Posterior vena cava (tissue), 2 donors: ENCODE results near the gene SECISBP2L. TPM values are rescaled to one million over a fixed set of nuclear protein-coding genes. Genes with fewer than 3 reads are reported as not detected.
"Not testable (repeated sequence)": the region's sequence is repeated elsewhere in the genome, so short reads cannot be mapped to it uniquely, and the experiment has no call there.

Experiments used
- DNase-seq: peaks from one replicate; pipeline ENCODE4 v3.0.0-alpha.2; 2020; ENCODE audit warnings: low spot score
- intact Hi-C, 2 donors: fragments of 100-400 bp; cut with DNase I; formaldehyde crosslinking; loops; one replicate each; pipeline versions ENCODE4 v1.14.1 to v1.14.2; 2022 to 2023
- long read RNA-seq, 2 donors: library from polyadenylated mRNA; unstranded; transcript quantifications; one replicate each; pipeline ENCODE4 v2.0.0, GENCODE V29; 2020 to 2021
- total RNA-seq, 2 donors: library from RNA; stranded (reverse); fragmentation: NEBNext Ultra II Directional; extraction: Animal tissue kit (Norgen Biotek cat#: 25700); gene quantifications; one replicate each; pipeline ENCODE4 v1.2.1, GENCODE V29; 2021
- donor health status: DM: yes; HTN: yes; CAD: no.
- donor health status: DM: yes; HTN: yes; CAD: no.

The SECISBP2L gene
- 10 to 100 TPM; 51.9 to 58.4 TPM for total RNA-seq
- long read RNA-seq, donor 1, partial matches to known transcripts = 3 of 5 reads
- long read RNA-seq, donor 1, other reads (novel, unspliced or antisense) = 2 of 5 reads
- long read RNA-seq, donor 2, partial matches to known transcripts = 50 of 55 reads
- long read RNA-seq, donor 2, other reads (novel, unspliced or antisense) = 5 of 55 reads

GRCh38 chr15:49046220-49047102, at the start of gene SECISBP2L:
Gene SECISBP2L (minus strand): TSS chr15:49046446. CDS start chr15:49046299, 147 bp downstream.
- DNase-seq = peak; percentile 98
- intact Hi-C loops = no loop called here

DNA sequence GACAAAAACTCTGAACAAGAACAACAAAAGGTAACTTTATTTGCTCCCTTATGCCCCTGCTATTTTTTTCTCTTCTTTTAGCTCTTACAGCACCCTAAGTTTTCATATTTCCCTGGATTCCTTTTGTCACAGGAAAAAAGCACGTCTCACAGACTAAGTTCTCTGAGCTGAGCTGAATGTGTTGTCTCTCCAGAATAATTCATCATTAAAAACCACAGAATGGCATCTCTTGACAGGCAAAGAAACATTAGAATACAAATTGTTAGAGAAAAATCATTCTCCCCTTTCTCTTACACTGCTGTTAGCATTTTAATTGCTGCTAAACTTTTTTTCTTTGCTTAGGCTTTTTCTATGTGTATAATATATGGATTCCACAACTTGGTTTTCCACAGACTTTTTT, 48.7 kb upstream of the SECISBP2L start:
- no peak for DNase-seq
- intact Hi-C loops = no loop called here

- DNase-seq = no peak
- intact Hi-C loops = no loop called here
Measured at GRCh38 chr15:49093252-49094105, 47.2 kb upstream of the SECISBP2L start.

DNA sequence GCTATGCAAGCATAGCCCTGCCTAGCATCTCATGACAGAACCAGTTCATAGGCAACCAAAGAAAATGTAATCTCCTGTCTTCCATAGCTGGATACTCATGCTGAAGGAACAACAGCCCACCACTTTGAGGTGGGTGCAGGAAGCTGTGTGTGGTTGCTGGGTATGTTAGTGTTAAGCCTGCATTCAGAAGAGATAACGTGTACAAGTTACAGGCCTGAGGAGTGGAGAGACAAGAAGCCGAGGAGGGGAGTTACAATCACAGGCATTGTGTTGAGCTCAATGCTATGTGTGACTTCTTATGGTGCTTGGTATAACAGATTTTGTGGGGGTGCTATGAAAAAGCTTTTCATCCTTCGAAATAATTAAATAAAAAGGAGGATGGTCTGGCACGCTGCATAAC, 42.8 kb upstream of the SECISBP2L start:
- intact Hi-C loops = no loop called here
- no peak for DNase-seq

- intact Hi-C loops = no loop called here
Measured at GRCh38 chr15:49085696-49086459, 39.6 kb upstream of the SECISBP2L start.

GRCh38 chr15:49084285-49084570, 38.0 kb upstream of the SECISBP2L start:
- intact Hi-C loops = no loop called here

More at GRCh38 chr15:49085696-49086459, 39.6 kb upstream of the SECISBP2L start:
- DNase-seq = no peak

DNA sequence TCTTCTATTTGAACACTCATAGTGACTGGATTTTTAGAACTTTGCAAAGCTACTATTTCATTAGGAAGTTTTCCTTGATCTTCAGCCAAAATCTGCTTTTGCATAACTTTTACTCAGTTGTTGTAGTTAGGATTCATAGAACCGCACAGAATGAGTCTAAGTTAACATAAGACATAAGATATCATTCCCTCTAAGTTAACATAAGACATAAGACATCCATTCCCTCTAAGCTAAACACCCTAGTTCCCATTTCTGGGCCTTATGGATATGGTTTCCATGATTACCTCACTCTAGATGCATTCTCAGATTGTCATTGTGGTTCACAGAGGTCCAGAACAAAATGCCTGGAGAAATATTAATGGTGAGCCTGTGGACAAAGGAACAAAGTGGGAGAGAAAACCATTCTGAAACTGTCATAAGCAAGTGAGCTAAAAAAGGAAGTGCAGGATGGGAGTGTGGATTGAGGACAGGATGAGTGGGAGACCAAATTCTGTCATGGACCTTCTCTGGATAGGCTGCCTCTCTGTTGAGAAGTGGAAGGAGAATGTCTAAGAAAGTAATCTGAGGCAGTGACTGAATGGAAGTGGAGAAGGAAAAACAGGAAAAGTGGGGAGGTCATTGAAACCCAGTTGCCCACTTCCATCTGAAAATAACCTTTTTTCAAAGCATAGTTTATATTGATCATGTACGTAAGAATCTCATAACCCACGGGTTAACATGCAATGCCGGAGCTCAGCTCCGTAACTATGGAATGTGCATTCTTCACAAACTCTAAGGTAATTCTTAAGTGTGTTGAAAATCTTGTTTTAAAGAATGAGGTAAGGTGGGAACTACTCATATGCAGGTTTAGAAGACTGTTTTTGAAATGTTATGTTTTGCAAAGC, 37.4 kb upstream of the SECISBP2L start:
- intact Hi-C loops = no loop called here
- no peak for DNase-seq

More at GRCh38 chr15:49084285-49084570, 38.0 kb upstream of the SECISBP2L start:
- no peak for DNase-seq

- intact Hi-C loops = no loop called here
- DNase-seq = no peak
Measured at GRCh38 chr15:49082960-49083359, 36.7 kb upstream of the SECISBP2L start.

DNA sequence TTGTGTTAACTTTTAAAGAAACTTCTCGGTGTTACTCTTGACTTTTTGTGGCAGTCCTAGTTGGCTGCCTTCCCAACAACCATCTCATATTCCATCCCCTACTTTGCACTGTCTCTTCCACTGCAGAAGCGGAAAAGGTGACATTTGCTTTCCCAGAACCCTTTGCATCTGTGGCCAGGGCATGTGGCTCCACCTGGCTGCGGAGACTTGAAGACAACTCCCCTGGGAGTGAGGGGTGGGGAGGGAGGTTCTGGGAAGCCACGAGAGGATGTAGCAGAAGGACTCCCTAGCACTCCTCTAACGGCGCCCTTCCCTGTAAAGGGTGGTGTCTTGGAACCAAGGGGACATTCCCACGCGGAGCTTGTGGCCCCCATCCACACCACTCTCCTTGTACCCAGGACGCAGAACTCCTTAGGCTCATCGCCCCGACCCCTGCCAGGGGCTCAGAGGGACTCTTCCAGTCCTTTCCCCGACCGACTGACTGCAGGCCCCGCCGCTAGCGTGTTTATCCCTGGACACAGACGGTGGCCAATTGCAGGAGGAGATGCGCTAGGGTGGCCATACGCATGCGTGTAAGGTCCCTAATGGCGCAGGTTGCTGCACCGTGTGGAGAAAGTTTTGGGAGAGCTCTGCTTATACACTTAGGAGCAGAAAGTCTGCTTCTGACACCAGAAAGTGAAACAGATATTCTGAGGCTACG, 33.2 kb upstream of the SECISBP2L start:
- no peak for DNase-seq
- intact Hi-C loops = no loop called here

DNA sequence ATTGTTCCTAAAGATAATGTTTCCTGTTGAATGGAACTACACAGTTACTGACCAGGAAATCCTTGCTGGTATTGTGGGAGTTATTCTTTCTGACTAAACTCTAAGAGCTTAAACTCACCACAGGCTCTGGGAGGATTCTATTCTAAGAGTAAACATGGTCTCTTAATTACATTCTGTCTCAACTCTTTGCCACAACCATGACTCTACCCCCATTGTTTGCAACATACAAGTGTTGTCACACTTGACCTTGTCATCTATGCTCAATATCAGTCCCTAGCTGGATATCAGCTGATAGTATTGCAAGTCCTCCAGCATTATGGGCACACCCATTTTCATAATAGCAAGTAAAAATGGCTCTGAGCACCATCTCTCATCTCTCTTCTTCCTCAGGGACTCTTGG, 29.6 kb upstream of the SECISBP2L start:
- DNase-seq = no peak
- intact Hi-C loops = no loop called here

DNA sequence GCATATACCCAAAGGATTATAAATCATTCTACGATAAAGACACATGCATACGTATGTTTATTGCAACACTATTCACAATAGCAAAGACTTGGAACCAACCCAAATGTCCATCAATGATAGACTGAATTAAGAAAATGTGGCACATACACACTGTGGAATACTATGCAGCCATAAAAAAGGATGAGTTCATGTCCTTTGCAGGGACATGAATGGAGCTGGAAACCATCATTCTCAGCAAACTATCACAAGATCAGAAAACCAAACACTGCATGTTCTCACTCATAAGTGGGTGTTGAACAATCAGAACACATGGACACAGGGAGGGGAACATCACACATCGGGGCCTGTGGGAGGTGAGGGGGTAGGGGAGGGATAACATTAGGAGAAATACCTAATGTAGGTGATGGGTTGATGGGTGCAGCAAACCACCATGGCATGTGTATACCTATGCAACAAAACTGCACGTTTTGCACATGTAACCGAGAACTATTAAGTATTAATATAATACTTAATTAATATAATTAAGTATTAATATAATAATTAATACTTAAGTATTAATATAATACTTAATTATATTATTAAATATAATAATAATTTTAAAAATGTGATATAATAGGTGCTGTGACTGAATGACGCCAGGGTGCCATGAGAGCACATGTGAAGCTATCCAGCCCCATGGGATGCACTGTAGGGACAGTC, 28.5 kb upstream of the SECISBP2L start:
- intact Hi-C loops, DNase-seq: not testable (repeated sequence)

- intact Hi-C loops = no loop called here
- no peak for DNase-seq
Measured at GRCh38 chr15:49066372-49066771, 20.1 kb upstream of the SECISBP2L start.

DNA sequence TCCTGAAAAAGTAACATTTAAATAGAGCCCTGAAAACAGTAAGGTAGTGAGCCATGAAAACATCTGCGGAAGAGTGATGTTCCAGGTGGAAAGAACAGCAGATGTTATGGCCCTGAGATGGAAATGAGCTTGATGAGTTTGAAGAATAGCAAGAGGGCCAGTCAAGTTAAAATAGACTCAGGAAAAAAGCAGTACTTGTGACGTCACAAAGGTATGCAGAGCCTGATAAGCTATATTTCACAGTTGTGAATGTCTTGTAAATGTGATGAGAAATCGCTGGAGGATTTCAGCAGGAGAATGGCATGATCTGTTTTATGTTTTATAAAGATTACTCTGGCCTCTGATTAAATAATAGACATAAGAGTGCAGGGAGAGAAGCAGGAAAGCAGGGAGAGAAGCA, 18.6 kb upstream of the SECISBP2L start:
- DNase-seq = no peak
- intact Hi-C loops = no loop called here

GRCh38 chr15:49064281-49064653, 18.0 kb upstream of the SECISBP2L start:
- DNase-seq = no peak
- intact Hi-C loops = no loop called here

DNA sequence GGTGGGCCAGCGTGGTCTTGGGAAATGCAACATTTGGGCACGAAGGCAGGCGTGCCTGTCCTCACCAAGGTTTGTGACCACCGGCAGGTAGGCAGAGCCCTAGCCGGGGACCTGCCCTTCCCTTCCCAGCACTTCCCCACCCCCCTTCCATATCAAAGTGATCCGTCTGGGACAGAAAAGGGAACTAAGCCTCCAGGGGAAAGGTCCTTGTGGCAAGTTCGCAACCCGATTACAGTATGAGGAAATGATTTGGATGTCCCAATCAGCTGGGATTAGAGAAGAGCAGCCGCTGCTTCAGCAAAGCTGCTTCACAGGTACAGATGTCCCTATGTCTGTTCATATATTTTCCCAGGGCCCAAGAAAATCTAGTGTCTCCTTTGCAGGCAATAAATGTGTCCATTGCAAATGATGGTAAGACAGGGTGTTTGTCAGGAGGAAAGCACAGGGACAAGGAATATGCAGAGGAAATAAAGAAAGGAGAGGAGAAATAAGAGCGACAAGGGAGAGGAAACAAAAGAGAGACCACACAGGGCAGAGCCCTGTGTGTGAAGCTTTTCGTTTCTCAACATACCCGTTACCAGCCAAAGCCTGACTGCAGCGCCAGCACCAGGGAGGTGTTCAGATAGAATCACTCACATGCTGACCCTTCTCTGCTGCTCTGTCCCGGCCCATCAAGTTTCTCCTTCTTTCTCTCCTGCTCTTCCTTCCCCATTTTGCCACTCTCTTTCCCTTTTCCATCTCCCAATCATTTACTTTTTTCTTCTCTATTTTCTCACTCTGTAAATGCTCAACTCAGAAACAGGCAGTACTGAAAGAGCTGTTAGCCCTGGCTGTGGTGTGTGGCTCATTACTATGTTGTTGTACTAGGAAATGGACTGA, 17.4 kb upstream of the SECISBP2L start:
- no peak for DNase-seq
- intact Hi-C loops = no loop called here

DNA sequence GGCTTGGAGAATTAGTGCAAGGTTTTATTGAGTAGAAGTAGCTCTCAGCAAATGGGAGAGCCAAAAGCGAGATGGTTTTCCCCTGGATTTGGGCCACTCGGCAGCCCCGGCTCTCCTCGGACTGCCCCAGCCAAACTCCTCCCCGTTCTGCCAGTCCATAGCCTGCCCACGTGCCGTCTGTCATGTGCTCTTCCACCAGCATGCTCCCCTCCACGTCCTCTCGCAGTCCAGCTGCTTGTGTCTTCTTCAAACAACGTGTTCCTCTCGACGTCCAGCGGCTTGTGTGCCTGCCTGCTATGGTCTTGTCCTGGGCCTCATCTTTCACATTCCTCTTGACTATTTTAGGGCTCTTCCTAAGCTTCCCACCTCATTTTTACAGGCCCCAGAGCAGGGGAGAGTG, 16.7 kb upstream of the SECISBP2L start:
- no peak for DNase-seq
- intact Hi-C loops = no loop called here
